T-helper 22 cell (primary cell): Measurements from ENCODE around the gene PREX1.
"Not testable (repeated sequence)": the region's sequence is repeated elsewhere in the genome, so short reads cannot be mapped to it uniquely, and the experiment has no call there.

Experiments
- DNase-seq: peaks from one replicate; pipeline ENCODE4 v3.0.0-alpha.2; 2020; ENCODE audit warnings: low read depth

Gene PREX1

DNA sequence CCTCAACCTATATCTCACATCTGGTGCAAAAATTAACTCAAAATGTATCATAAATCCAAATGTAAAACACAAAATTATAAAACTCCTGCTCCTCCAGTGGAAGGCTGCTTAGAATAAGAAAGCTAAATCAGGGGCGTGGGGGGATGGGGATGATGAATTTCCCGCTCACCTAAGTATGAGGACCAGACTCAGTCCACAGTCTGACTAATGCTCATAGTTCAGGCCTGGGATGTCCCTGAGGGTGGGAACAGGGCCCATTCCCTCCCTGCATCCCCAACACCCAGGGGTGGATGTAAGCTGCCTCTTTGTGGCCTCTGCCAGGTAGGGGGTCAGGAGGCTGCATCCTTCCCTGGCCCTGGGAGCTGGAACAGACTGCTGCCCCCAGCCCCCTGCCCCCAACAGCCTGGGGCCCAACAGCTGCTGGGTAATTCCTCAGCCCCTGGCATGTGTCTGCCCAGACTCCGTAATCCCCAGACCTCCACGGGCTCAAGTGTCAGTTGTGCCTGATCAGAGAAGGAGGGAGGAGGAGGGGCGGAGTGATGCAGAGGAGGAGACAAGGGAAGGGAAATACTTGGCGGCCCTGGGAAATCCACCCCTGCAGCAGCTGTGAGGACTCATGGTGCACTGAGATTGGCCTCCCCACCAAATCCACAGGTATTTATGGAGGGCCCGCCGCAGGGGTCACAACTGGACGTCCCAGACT, 224.5 kb downstream of the PREX1 start:
- no peak for DNase-seq

- DNase-seq = no peak
Observed at GRCh38 chr20:48601798-48602197, 226.0 kb downstream of the PREX1 start.

DNA sequence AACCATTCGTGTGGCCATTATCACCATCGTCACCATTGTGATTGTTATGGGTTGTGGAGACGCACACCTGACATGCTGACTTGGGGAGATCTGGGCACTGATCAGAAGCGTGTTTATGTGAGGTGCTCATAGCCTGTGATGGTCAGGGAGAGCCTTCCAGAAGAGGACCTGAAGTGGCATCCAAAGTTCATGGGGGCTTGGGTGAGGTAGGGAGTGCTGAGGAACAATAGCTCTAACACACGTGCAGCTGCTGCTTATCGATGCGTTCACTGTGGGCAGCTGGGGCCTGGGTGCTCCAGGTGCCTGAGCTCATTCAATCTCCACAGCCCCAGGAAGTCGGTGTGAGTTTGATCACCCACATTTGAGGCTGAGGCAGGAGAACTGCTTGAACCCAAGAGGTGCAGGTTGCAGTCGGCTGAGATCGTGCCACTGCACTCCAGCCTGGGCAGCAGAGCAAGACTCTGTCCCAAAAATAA, 227.3 kb downstream of the PREX1 start:
- DNase-seq = no peak

DNA sequence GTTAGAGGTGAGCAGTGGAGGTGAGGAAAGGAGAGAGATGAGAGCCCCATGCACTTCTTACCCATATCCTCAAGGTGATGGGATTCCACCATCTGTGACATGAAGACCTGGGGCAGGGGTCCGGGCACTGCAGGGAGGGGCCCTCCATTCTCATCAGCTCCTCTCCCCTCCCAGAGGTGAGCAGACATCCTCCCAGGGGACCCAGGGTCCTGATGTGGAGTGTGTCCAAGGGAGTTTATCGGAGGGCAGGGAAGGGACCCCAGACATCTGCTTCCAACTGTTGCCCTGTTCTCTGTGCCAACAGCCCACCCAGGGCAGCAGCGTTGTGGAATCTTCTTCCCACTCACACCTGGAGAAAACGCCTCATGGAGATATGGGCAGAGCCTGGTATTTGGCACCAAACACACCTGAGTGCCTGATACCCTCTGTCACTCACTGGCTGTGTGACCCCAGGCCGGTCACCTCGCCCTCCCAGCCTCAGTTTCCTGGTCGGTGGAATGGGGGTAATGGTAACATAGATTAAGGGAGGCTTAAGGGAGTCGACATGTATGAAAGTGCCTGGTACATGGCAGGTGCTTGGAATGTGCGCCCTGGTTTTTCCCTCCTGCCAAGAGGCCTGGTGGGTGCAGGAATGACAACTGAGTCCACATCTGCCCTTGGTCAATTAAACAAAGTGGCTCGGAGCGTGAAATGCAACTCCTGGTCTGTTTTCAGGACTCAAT, 227.9 kb downstream of the PREX1 start:
- no peak for DNase-seq

- no peak for DNase-seq
Observed at GRCh38 chr20:48599106-48599747, 228.6 kb downstream of the PREX1 start.

DNA sequence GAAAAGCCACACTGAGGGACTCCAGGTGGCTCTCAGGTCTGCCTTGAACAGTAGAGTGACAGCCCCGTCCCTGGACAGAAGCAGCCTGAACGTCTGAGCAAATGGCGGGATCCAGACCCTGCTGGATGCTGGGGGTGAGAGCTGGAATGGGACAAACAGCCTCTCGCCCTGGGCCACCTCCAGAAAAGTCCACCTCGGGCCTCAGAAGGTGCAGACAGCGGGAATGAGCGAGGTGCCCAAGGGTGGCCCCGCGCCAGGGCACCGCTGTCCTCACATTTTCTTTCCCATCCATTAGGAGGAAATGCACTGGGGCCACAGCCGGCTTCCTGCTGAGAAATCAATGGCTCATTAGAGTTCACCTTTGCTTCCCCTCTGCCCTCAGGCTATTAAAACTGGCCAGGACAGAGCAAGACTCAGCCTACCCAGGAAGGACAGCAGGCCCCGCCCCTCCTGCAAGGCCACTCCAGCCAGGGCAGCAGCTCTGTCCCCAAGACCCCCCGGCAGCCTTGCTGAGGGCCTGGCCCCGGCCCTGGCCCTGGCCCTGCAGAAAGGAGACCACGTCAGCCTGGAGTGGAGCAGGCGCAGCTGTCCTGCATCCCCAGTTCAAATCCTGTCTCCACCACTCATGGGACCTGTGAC, 229.4 kb downstream of the PREX1 start:
- not testable (repeated sequence) for DNase-seq

GRCh38 chr20:48597521-48598302, 230.1 kb downstream of the PREX1 start:
- DNase-seq = no peak

- no peak for DNase-seq
Observed at GRCh38 chr20:48596334-48596898, 231.4 kb downstream of the PREX1 start.

GRCh38 chr20:48595495-48596333, 232.1 kb downstream of the PREX1 start:
- no peak for DNase-seq

DNA sequence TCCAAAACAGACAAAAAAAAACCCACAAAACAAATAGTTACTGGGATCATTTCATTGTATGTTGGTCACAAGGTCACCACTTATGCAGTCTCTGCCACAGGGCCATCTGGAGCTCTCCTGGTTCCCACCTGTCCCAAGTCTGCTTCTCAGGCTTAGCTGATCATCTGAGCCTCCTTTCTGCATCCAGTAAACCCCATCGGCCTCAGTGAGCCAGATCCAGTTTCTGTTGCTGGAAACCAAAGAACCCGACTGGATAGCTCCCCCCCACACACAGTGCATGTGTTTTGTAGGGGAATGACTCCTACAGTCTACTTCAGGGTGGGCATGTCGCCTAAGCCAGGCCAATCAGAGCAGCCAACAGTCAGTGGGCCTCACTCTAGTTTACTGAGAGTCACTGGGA, 233.3 kb downstream of the PREX1 start:
- DNase-seq = no peak

- no peak for DNase-seq
Observed at GRCh38 chr20:48592107-48592940, 235.5 kb downstream of the PREX1 start.

GRCh38 chr20:48586730-48587129, 241.1 kb downstream of the PREX1 start:
- no peak for DNase-seq

DNA sequence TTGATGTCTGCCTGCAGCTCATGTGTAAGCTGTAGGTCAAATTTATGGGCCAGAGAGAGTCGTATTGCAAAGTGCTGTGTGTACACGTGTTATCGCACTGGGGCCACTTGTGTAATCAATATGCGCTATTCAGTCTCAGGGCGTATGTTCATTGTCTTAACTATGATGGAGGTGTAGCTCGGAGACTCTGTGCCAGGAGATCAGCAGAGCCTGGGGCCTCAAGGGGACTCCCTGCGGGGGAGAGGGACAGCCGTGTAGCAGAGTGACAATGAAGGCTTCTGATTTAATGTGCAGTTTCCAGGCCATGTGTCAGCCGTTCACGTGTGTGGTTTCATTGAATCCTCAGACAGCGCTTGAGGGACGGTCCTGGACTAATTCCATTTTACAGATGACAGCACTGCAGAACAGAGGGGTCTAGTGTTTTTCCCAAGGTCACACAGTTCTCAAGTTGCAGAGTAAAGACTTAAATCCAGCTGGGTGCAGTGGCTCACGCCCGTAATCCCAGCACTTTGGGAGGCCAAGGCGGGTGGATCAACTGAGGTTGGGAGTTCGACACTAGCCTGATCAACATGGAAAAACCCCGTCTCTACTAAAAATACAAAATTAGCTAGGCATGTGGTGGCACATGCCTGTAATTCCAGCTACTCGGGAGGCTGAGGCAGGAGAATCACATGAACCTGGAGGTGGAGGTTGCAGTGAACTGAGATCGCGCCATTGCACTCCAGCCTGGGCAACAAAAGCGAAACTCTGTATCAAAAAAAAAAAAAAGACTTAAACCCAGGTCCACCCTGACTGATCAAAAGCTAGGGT, 242.5 kb downstream of the PREX1 start:
- DNase-seq = no peak

DNA sequence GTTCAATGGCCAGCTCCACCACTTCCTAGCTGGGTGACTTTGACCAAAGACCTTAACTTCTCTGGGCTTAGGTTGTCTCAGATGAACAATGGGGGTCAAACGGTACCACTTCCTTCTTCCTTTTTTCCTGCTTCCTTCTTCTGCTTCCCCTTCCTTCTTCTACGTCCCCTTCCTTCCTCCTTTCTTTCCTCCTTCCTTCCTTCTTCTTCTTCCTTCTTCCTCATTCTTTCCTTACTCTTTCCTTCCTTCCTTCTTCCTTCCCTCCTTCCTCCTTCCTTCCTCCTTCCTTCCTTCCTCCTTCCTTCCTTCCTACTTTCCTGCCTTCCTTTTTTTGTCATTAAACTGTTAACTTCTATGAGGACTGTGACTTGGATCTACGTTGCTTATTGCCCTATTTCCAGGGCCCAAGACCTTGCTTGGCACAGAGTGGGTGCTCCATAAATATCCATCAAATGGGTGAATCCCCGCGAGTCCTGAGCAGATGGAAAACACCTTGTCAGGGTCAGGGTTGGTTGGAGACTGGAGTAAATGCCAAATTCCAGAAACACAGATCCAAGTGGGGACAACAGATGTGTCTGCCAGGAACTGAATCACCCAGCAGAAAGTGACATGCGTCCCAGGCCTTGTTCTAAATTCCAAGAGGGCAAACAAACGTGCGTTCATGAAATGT, 243.3 kb downstream of the PREX1 start:
- DNase-seq = no peak

DNA sequence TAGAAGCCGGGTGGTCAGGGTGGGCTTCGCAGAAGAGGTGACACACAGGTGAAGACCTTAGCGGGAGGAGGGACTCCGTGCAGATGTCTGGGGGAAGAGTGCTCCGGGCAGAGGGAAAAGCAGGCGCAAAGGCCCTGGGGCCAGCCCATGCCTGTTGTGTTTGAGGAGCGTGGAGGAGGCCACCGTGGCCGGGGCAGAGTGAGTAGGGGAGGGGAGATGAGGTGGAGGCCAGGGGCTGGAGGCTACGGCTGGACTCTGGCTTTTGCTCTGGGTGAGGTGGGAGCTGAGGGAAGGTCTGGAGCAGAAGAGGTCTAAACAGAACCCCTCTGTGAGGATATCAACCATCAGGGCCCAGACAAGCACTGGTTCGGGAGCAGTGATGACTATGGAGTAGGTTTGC, 244.0 kb downstream of the PREX1 start:
- no peak for DNase-seq

DNA sequence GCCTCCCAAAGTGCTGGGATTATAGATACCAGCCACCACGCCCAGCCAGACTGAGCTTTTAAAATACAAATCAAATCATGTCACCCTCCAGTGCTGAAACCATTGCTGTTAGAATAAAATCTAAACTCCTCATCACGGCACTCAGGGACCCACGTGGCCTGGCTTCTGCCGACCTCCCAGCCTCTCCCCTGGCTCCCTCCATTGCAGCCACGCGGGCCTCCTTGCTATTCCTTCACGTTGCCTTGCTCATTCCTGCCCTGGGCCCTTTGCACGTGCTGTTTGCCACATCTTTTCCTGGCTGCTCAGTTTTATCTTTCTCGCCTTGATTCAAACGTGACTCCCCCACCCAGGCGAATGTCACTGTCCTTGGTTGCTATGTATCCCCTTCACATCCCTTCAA, 244.6 kb downstream of the PREX1 start:
- DNase-seq = no peak

GRCh38 chr20:48582673-48582985, 245.2 kb downstream of the PREX1 start:
- DNase-seq = no peak

- DNase-seq = no peak
Observed at GRCh38 chr20:48581167-48581566, 246.6 kb downstream of the PREX1 start.
